ENCODE results near the gene CACHD1.

GRCh38 chr1:64663668-64664067 lies 193.7 kb downstream of the CACHD1 start:
- TF ChIP-seq CTCF (conservative IDR thresholded peaks at IDR 0.05; ENCODE audit: low read length) (peak; percentile 61; the same call in 1 of the 2 replicates), EZH2phosphoT487 (IDR thresholded peaks at IDR 0.05; ENCODE audit: borderline replicate concordance, low read depth, low read length) (no peak)
